Stimulated activated CD4-positive, alpha-beta T cell treated with anti-CD3 and anti-CD28 coated beads, Interleukin-4, amount 100 ng/mL, for 1 hour (primary cell): Measurements from ENCODE around the gene NUDT8.
"Not testable (repeated sequence)": the region's sequence is repeated elsewhere in the genome, so short reads cannot be mapped to it uniquely, and the experiment has no call there.

ENCODE experiments used
- DNase-seq: peaks from one replicate; pipeline ENCODE4 v3.0.0-alpha.2; 2020

Gene NUDT8

DNA sequence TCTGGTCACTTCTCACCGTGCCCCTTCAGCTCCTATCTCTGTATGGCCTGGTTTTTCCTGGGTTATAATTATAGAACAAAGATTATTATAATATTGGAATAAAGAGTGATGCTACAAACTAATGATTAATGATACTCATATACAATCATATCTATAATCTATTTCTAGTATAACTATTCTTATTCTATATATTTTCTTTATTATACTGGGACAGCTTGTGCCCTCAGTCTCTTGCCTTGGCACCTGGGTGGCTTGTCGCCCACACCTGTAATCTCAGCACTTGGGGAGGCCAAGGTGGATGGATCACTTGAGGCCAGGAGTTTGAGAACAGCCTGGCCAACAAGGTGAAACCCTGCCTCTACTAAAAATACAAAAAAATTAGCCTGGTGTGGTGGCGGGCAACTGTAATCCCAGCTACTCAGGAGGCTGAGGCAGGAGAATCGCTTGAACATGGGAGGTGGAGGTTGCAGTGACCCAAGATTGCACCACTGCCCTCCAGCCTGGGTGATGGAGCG is 30.0 kb upstream of the NUDT8 start:
- DNase-seq = not testable (repeated sequence)

DNA sequence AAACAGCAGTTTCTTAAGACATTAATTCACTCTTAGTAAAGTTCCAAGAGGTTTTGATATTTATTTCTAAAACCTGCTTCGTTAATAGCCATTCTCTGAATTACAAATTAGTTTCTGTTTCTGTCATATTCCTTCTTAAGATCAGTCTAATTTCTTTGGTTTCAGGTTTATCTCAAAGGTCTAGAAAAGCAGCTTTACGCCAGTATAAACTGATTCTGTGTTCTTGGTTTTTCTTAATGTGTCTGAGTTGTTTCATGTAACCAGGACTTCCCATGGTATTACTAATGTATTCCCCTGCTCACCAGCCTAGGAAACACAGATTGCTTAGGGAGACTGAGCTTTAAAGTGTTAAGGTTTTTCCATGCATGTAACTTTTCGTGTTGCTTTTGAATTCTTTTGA is 27.6 kb upstream of the NUDT8 start:
- no peak for DNase-seq

DNA sequence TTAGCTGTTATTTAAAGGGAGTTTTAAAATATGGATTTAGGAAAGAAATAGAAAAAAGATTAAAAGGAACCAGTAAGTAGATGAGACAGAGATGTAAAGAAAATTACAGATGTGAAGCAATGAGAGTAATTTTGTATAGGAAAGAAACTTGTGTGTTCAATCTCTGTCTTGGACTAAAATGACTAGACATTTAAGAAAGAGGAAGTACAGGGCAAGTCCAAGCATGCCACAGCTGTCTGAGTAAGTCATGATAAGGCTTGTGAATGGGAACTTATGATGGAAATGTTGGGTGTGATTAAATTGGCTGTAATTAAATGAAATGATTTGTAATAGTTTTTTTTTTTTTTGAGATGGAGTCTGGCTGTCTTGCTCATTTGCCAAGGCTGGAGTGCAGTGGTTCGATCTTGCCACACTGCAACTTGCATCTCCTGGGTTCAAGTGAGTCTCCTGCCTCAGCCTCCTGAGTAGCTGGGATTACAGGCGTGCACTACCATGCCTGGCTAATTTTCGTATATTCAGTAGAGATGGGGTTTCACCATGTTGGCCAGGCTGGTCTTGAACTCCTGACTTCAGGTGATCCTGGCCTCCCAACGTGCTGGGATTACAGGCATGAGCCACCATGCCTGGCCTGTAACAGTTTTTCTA is 26.7 kb upstream of the NUDT8 start:
- DNase-seq = no peak

DNA sequence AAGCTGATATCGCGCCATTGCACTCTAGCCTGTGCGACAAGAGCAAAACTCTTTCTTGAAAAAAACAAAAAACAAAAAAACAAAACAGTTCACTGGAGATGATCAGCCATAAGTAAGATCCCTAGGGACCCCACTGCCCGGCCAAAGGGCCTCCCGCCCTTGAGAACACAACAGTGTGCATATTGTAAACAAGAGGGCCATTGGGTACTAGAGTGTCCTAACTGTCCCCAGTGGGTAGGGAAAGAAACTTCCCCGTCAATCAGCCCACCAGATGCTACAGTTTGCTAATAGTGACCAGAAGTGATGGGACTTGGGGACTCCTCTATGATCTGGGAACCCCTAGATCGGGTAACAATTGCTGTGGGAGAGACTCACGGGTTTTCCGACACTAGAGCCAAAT is 24.5 kb upstream of the NUDT8 start:
- no peak for DNase-seq

DNA sequence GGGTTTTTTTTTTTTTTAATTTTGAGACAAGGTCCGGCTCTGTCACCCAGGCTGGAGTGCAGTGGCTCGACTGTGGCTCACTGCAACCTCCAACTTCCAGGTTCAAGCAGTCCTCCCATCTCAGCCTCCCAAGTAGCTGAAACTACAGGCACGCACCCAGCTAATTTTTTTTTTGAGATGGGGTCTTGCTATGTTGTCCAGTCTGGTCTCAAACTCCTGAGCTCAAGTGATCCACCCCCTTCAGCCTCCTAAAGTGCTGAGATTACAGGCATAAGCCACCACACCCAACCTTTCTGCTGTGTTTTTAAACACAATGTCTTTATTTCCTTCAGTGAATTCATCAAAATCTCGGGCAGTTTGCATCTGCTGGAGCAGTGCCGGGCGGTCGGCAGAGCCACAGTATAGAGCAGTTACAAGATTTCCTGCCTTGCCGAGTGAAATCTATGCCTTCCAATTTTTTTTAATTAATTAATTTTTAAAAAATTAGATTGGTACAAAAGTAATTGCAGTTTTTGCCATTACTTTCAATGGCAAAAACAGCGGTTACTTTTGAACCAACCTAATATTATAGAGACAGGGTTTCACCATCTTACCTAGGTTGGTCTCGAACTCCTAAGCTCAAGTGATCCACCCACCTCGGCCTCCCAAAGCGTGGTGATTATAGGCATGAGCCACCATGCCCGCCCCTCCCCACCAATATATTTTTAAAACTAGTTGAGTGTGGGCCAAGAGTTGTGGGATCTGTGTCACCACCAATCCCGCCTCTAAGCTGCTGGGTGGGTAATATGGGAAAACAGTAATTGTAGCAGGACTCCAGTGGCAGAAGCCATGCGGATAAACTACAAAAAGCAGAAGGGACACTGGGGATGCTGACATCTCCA is 23.5 kb upstream of the NUDT8 start:
- no peak for DNase-seq

DNA sequence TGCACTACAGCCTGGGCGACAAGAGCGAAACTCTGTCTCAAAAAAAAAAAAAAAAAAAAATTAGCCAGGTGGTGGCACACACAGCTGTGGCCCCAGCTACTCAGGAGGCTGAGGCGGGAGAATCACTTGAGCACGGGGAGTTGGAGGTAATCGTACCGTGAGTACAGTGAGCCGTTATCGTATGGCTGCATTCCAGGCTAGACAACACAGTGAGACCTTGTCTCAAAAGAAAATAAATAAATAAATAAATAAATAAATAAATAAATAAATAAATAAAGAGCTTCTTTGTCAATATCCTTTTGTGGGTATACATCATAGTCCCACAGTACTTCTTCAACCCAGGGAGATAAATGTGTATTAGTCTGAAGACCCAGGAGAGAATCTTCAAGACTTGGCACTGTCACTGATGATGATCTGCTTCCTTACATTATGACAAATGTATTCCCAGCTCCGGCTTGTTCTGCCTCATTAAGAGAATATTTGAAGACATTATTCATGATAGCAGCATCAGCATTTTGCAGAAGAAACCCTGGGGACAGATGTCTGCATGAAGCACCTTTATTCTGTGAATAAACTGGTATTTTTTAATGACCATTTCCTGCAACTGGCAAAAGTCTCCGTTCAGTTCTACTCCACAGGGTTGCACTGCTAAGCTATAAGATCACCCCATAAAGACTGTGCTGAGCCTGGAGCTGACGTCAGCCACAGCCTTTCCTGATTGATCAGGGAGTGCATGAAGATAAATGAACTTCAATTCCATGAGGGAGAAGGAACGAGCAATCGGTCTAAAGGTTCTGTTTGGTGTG is 22.4 kb upstream of the NUDT8 start:
- DNase-seq = no peak

DNA sequence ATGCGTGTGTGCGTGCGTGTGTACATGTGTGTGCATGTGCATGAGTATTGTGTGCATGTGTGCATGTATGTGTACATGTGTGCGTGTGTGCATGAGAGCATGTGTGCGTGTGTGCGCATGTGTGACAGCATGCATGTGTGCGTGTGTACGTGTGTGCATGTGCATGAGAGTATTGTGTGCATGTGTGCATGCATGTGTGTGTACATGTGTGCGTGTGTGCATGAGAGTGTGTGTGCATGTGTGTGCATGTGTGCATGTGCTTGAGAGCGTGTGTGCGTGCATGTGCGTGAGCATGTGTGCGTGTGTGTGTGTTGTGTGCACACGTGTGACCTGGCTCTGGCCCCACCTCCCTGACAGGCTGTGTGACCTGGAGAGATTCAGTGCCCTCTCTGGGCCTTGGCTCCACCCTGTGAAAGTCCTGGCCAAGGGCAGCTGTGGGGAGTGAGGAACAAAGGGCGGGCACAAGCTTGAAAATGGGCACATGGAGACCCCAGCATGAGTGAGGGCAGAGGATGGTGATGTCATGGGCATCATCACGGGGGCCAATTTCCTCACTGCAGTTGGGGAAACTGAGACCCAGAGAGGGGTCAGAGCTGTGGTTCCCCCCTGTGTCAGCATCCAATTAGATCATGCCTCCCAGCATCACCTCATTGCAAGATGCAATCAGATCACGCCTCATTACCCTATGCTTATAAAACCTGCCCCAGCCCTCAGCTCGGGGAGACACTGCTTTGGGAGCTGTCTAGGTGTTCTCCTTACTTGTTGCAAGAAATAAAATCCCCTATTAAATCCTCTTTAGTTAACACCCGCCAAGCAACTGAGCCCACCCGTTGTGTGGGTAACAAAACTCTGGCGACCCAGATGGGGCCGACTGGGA is 20.1 kb upstream of the NUDT8 start:
- DNase-seq = no peak

DNA sequence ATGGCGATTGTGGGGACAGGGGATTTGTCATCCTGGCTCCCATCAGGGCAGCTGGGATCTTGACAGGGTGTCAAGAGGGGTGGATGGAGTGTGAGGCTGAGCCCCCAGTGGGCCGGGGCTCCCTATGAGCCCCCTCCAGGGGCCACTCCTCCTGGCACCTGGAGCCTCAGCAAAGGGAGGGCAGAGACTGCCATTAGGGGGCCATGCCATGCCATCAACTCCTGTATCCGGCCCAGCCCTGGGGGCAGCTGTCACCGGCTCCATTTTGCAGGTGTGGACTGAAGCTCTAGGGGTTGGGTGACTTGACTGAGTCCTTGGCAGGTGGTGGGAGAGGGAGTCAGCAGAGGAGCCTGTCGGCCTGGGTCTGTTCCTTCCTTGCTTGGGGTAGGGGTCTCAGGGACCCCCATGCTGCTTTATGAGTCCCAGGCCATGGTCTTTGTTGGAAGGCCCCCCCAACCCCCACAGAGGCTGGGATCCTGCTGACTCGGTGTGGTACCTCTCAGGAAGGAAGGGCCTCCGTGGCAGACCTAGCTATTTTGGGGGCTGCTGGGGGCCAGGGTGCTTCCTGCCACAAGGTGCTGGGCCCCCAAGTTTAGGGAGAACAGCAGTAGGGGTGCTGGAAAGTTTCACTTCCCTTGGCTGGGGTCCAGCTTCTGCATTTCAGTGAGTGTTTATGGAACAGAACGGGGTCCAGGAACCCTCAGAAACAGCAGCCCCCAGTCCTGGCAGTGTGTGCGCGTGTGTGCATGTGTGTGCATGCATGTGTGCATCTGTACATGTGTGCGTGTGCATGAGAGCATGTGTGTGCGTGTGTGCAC is 19.3 kb upstream of the NUDT8 start:
- no peak for DNase-seq

DNA sequence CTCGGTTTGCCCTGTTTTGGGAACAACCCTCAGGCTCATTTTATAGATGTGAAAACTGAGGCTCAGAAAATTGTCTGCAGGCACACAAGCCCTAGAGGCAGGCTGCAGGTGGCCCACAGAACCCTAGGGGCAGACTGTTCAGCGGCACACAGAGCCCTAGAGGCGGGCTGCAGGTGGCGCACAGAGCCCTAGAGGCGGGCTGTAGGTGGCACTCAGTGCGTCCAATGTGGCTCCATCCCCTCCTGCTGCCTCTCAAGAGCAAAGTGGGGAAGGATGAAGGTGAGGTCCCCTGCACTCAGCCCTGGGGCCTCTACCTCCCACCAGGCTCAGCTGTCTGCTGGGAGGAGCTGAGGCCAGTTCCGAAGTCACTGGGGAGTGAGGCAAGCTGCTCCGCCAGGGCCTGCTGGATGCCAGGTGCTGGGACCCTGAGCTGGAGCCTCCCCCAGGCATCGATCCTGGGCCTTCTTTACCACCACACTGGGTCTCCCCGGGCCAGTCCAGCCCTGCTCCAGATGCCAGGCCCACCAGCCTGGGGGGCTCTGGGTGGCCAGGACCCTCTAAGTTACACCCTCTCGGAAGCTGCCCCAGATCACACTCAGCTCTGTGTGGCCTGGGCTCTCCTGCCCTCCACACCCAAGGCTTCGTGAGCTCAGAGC is 18.5 kb upstream of the NUDT8 start:
- peak; percentile 46 for DNase-seq

DNA sequence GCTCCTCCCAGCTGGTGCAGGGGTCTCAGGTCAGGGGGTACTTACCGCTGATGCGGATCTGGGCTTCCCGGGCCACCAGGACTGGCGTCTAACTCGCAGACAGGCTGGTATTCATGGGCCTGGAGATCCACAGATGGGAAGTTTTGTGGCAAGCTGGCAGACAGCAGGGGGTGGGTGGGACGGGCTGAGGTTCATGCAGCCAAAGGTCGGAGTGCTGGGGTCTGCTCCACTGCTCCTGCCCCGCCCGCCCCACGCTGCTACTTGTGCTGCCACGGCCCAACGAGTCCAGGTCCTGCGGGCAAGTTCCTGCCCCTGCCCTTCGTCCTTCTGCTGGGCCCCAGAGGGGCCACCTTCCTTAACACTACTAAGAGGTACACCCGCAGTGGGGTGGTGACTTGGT is 17.7 kb upstream of the NUDT8 start:
- no peak for DNase-seq

DNA sequence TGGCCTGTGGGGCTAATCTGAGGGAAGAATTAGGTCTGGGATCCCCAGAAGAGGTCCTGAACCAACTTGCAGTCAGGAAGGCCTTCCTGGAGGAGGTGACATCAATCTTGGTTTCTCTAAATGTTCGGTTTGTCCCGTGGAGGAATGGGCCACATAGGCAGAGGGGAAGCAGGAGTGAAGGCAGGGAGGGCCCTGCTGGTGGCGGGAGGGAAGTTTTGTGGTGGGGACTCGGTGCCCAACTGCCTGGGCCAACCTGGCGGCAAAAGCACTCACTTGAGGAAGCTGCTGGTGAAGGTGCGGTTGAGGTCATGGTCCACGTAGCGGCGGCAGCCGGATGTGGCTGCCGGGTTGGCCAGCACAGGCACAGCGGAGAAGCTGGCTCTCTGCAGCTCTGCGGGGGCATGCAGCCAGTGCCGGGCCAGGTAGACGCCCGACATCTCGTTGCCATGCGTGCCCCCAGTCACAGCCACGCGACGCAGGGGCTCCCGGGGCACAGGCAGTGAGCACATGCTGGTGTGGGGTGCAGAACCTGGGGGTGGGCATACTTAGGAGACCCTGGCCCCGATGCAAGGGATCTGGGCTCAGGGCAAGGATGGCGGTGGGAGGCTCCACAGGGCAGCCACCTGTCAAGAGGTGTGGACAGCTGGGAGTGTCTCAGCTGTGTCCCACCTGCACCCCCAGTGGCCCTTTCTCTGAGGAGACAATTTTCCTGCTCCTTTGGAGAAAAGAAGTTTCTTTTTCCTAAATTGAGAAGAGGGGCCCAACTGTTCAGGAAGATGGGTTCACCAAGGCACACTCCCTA is 17.0 kb upstream of the NUDT8 start:
- DNase-seq = no peak

DNA sequence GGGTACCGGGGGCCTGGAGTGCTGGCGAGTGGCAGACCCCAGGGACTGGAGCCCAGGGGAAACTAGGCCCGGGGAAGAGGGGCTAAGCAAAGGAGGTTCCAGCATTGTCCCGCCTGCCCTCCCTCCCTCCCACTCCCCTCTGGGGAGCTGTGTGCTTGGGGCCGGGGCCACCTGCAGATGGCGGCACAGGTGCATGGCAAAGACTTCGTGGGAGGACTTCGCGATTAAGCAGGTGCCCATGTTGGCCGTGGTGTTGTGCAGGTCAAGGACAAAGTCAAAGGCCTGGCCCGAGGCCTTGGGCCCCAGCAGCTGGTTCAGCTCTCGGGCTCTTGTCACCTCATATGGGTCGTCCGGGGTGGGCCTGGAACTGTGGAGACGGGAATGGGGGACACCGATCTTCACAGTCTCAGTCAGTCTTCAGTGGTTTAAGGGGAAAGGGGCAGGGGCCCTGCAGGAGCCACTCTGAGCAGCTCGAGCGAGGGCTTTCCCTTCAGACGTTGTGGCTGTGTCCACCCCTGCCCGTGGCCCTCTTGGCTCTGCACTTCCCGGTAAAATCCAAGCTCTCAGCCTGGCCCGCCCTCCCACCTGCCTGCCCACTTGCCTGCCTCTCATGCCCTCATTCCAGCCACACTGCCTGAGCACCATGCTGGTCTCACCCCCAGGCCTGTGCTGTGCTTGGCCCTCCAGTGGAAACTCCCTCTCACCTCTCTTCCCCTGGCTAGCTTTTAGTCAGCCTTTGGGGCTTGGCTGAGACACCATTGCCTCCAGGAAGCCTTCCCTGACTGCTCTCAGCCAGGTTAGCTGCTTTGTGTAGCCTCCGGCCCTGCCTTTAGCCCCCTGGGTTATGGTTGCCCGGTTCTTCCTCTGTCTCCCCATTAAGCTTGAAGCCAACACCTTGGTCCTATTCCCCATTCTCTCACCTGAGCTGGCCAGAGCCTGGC is 16.1 kb upstream of the NUDT8 start:
- DNase-seq = no peak

DNA sequence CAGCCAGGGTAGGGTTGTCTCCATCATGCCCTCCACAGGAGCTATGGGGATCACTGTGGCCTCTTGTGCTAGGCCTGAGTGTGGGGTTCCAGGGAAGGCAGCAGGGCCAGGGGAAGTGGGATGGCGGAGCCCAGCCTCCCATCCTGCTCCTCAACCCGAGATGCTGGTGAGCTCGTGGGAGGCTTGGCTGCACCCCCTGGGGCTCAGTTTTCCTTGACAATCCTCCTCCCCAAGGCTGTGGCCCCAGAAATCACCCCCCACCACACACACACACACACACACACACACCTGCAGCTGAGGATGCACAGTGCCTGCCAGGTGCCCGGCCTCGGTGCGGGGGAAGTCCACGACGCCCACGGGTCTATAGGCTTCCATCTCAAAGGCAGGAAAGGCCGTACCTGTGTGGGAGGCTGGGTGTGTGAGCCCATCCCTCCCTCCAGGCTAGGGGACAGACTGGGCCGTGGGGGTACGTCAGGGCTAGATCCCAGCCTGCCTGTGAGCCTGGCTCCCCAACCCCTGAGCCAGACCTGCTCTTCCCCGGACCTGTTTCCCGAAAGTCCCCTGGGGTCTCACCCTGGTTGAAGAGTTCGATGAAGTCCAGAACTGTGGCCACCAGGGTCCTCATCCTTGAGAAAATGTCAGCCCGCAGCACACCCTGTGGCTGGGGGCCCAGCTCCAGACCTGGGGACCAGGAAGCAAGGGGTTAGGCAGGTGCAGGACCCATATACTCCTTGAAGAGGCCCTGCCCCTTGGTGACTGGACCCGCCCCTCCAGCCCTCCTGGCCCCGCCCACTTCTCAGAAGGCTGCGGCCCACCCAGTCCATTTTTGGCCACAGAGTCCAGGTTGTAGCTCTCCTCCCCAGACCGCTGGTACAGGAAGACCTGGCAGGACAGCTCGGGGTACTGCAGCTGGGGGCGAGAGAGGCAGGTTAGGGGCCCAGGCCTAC is 15.0 kb upstream of the NUDT8 start:
- DNase-seq = no peak

DNA sequence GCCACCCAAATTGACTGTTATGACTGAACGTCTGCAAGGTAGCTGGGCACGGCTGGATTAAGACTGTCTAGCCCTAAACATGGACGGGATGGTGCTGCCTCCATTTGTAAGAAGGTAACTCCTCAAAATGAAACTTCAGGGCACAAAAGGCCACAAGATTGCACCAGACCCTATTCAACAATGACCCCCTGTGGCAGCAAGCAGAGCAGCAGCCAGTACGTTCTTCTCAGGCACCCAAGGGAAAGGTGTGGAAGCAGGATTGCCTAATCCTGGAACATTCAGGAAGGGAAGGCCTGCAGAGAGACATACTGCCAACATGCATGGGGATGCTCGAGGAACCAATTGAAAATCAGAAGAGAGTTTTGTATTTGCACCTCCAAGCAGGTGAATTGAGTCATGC is 14.3 kb upstream of the NUDT8 start:
- DNase-seq = no peak

DNA sequence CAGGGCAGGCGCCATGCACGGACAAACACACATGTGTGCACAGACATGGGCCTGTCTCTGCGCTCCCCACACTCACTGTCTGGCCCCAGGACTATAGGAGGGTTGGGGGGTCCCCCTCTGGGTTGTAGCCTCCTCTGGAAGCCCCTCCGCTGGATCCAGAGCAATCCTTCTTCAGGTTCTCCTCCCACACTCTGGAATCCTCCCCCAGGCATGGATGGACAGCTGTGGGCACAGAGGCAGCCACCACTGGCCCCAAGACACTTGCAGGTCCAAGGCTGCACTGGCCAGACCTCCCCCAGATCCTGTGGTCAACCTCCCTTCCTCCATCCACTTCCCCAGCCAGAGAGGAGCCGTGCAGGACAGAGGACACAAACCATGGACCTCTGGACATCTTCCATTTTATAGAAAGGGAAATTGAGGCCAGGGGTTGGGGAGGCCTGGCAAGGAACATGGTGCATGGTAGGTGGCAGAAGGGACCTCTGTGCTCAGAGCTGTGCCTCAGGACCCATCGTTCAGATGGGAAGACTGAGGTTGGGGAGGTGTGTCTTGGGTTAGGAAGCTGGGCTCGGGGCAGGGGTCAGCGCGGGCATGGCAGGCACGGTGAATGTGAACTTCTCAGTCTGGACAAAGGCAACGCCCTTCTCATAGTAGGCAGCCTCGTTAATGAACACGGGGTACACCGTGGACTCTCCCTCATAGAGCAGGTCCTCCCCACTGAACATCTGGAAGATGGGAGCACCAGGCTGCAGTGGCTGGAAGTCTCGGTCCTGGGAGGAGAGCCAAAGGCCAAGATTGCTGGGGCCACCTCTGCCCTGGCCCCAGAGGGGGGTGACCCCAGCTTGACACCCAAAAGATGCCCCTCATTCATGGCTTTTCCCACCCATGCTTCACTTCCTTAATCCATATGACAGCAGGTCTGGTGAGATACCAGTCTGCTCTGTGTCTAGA is 12.7 kb upstream of the NUDT8 start:
- DNase-seq = no peak
